OCI-LY7 (cell line): ENCODE measurements around the gene LRRC36. TPM values are rescaled to one million over a fixed set of nuclear protein-coding genes. Genes with fewer than 3 reads are reported as not detected.
"Not testable (repeated sequence)": the region's sequence is repeated elsewhere in the genome, so short reads cannot be mapped to it uniquely, and the experiment has no call there.

Experiments used
- BruUV-seq: library from RNA; stranded (reverse); fragments of 400-500 nt; replicated peaks from 2 replicates; lab custom pipeline; 2021; lab: Mats Ljungman, UMichigan
- CTCF ChIA-PET: fragments of 300-600 bp; sonication (Branson Sonifier 250); formaldehyde crosslinking; loops from one replicate; lab custom pipeline; 2022; ENCODE audit warnings: antibody characterized with exemption; ENCODE audit not compliant: unreplicated experiment; lab: Charles Lee
- POLR2A ChIA-PET: fragments of 300-600 bp; sonication (Branson Sonifier 250); formaldehyde crosslinking; loops from one replicate; lab custom pipeline; 2022; ENCODE audit warnings: antibody characterized with exemption; lab: Charles Lee
- DNase-seq: peaks from one replicate; pipeline ENCODE4 v3.0.0-alpha.2; 2015; ENCODE audit warnings: low spot score
- H2AFZ ChIP-seq: fragments of 200-600 bp; sonication (generic), shearing (Covaris generic); 2 replicates; pipeline ENCODE4 v1.6.1; 2014; ENCODE audit warnings: mild to moderate bottlenecking, antibody characterized with exemption, low read length, moderate library complexity
- H3K27ac ChIP-seq: fragments of 200-600 bp; sonication (generic); 2 replicates; pipeline ENCODE4 v1.5.1; 2014; ENCODE audit warnings: mixed run types, low read depth, mild to moderate bottlenecking, moderate library complexity, low read length, inconsistent platforms; ENCODE audit not compliant: poor library complexity, severe bottlenecking
- H3K36me3 ChIP-seq: fragments of 200-600 bp; sonication (generic); 2 replicates; pipeline ENCODE4 v1.6.1; 2014; ENCODE audit warnings: mild to moderate bottlenecking, antibody characterized with exemption, low read length, moderate library complexity, mixed read lengths; ENCODE audit not compliant: insufficient read depth
- H3K4me1 ChIP-seq: fragments of 200-600 bp; sonication (generic); 2 replicates; pipeline ENCODE4 v1.5.1; 2014; ENCODE audit warnings: mild to moderate bottlenecking, low read length; ENCODE audit not compliant: insufficient read depth, poor library complexity, severe bottlenecking
- H3K4me2 ChIP-seq: fragments of 200-600 bp; sonication (generic); 2 replicates; pipeline ENCODE4 v1.6.1; 2014; ENCODE audit warnings: mild to moderate bottlenecking, low read length
- H3K4me3 ChIP-seq: fragments of 200-600 bp; sonication (generic); 2 replicates; pipeline ENCODE4 v1.5.1; 2014; ENCODE audit warnings: mild to moderate bottlenecking, low read depth, low read length; ENCODE audit not compliant: poor library complexity, severe bottlenecking
- H3K79me2 ChIP-seq: fragments of 200-600 bp; sonication (generic); 2 replicates; pipeline ENCODE4 v1.6.1; 2016; ENCODE audit warnings: low read depth, mild to moderate bottlenecking, low read length, moderate library complexity, mixed read lengths; ENCODE audit not compliant: insufficient read depth
- H3K9me2 ChIP-seq: fragments of 200-600 bp; sonication (generic); 2 replicates; pipeline ENCODE4 v1.6.1; 2016; ENCODE audit warnings: mild to moderate bottlenecking, low read length, mixed read lengths; ENCODE audit not compliant: insufficient read depth
- H3K9me3 ChIP-seq: fragments of 200-600 bp; sonication (generic); 2 replicates; pipeline ENCODE4 v1.6.1; 2014; ENCODE audit warnings: mild to moderate bottlenecking, mixed run types, low read length, mixed read lengths
- H4K20me1 ChIP-seq: fragments of 200-600 bp; sonication (generic); 2 replicates; pipeline ENCODE4 v1.6.1; 2014; ENCODE audit warnings: mild to moderate bottlenecking, antibody characterized with exemption, low read length, moderate library complexity, mixed read lengths; ENCODE audit not compliant: insufficient read depth
- EZH2phosphoT487 ChIP-seq: fragments of 200-600 bp; sonication (generic); IDR thresholded peaks from 2 replicates; pipeline ENCODE4 v1.6.1; 2018; ENCODE audit warnings: low read depth, borderline replicate concordance, mild to moderate bottlenecking, mixed run types, antibody characterized with exemption, low read length, moderate library complexity, mixed read lengths
- intact Hi-C: fragments of 100-400 bp; cut with micrococcal nuclease; formaldehyde crosslinking; loops from one replicate; pipeline ENCODE4 v1.10.0; 2022; ENCODE audit not compliant: unreplicated experiment
- total RNA-seq, 2 experiments: library from RNA; depleted of rRNA in 1 of 2; stranded (reverse); fragments of >200 nt in 1 of 2; shearing (Covaris generic) in 1 of 2; gene quantifications; 2 replicates each; pipeline ENCODE4 v1.2.3, GENCODE V29; 2014 to 2022
- TF ChIP-seq, protein P1 (sequence below): fragments of 200-600 bp; sonication (generic); conservative IDR thresholded peaks from 2 replicates; pipeline ENCODE4 v1.5.1; 2014; ENCODE audit warnings: mild to moderate bottlenecking, antibody characterized with exemption, low read length, moderate library complexity, mixed read lengths

Gene LRRC36
- total RNA-seq, 2 experiments from 2014 or later: not detected

DNA sequence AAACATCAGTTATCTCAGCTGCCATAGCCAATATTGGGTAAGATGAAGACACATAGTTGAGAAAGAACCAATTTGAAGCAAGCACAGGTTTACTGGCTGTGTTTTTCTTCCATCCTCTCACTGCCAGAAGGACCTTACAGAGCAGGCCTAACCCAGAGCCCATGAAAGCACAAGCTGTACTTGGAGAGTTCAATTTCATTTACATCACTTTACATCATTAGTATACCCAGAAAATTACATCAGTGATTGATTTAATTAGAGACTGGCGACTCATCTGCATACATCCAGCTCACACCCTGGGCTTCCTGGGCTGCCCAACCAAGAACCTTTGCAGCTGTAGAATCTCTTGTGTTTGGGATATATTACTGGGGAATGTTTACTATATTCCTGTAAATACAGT is 23.7 kb downstream of the LRRC36 start:
- Histone ChIP-seq H3K79me2 (no peaks in the 10 kb centered on the region), H3K4me3 (no peak overlapping the region), H3K27ac (no peak overlapping the region), H2AFZ (no peak overlapping the region), H3K9me3 (no peaks in the 10 kb centered on the region), H3K9me2 (no peaks in the 10 kb centered on the region), H4K20me1 (no peaks in the 10 kb centered on the region), H3K4me2 (no peak overlapping the region), H3K4me1 (no peaks in the 10 kb centered on the region), H3K36me3 (no peaks in the 10 kb centered on the region)
- TF ChIP-seq EZH2phosphoT487: no peak
- TF ChIP-seq, protein P1, sequence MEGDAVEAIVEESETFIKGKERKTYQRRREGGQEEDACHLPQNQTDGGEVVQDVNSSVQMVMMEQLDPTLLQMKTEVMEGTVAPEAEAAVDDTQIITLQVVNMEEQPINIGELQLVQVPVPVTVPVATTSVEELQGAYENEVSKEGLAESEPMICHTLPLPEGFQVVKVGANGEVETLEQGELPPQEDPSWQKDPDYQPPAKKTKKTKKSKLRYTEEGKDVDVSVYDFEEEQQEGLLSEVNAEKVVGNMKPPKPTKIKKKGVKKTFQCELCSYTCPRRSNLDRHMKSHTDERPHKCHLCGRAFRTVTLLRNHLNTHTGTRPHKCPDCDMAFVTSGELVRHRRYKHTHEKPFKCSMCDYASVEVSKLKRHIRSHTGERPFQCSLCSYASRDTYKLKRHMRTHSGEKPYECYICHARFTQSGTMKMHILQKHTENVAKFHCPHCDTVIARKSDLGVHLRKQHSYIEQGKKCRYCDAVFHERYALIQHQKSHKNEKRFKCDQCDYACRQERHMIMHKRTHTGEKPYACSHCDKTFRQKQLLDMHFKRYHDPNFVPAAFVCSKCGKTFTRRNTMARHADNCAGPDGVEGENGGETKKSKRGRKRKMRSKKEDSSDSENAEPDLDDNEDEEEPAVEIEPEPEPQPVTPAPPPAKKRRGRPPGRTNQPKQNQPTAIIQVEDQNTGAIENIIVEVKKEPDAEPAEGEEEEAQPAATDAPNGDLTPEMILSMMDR: no peak
- POLR2A ChIA-PET: interaction anchor here (0.7 kb wide), 1 partner anchor 32 kb away, joined by 3 read pairs; no protein-coding TSS in a partner anchor
- CTCF ChIA-PET: no interaction called here
- intact Hi-C loops: no loop called here
- DNase-seq: no peak
- no TSS peak for BruUV-seq

DNA sequence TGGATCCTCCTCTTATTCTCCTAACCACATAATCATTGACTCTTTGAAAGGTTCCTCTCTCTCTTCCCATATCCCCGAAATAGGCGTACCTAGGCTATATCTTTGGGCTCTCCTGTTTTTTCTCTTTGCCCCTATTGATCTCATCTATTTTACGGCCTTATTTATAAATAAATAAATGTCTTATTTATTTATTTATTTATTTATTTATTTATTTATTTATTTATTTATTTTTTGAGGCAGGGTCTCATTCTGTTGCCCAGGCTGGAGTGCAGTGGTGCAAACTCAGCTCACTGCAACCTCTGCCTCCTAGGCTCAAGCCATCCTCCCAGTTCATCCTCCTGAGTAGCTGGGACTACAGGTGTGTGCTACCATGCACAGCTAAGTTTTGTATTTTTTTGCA is 25.8 kb downstream of the LRRC36 start:
- H4K20me1 ChIP-seq, H3K4me2 ChIP-seq, H3K9me2 ChIP-seq, H3K27ac ChIP-seq, intact Hi-C loops, H3K79me2 ChIP-seq, H3K9me3 ChIP-seq, BruUV-seq, H3K4me3 ChIP-seq, H3K36me3 ChIP-seq, H3K4me1 ChIP-seq, CTCF ChIA-PET, H2AFZ ChIP-seq, DNase-seq: not testable (repeated sequence)
- POLR2A ChIA-PET: interaction anchor here (1.9 kb wide), 1 partner anchor 27 kb away, joined by 4 read pairs; the partner anchor contains the start of genes KCTD19 and LRRC36

DNA sequence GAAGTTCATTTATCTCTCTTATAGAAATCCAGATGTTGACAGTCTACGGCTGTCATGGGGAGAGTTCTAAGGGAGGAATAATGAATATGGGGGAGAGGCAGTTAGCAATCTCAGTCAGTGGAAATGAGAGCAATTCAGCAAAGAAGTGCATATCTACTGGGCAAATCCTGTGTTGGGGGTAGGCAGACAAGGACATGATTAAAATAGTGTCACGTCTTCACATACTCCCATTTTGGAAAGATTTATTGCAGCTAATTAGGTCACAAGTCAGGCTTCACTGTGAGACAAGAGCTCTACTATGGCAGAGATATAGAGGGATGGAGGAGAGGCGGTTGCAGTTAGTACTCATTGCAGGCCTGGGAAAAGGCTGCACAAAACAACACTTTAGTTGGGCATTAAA is 29.8 kb downstream of the LRRC36 start:
- no peak overlapping the region for H3K27ac ChIP-seq
- no TSS peak for BruUV-seq
- no peak overlapping the region for H3K4me3 ChIP-seq
- intact Hi-C loops: no loop called here
- H3K9me3 ChIP-seq: no peaks in the 10 kb centered on the region
- H2AFZ ChIP-seq: no peak overlapping the region
- ChIA-PET CTCF (no interaction called here), POLR2A (interaction anchor here (0.5 kb wide), 1 partner anchor 267 kb away, joined by 3 read pairs; no protein-coding TSS in a partner anchor)
- no peaks in the 10 kb centered on the region for H4K20me1 ChIP-seq
- H3K79me2 ChIP-seq: no peaks in the 10 kb centered on the region
- H3K36me3 ChIP-seq: no peaks in the 10 kb centered on the region
- DNase-seq: no peak
- H3K4me2 ChIP-seq: no peak overlapping the region
- no peaks in the 10 kb centered on the region for H3K9me2 ChIP-seq
- TF ChIP-seq EZH2phosphoT487: no peak
- TF ChIP-seq, protein P1: no peak
- no peaks in the 10 kb centered on the region for H3K4me1 ChIP-seq
